Stimulated activated CD8-positive, alpha-beta memory T cell treated with anti-CD3 and anti-CD28 coated beads, Interleukin-15, amount 100 ng/mL, for 4 hours (primary cell): Measurements from ENCODE around the gene SLC34A2.
"Not testable (repeated sequence)": the region's sequence is repeated elsewhere in the genome, so short reads cannot be mapped to it uniquely, and the experiment has no call there.

Experiments
- DNase-seq, 2 donors: peaks; one replicate each; pipeline ENCODE4 v3.0.0-alpha.2; 2020; ENCODE audit warnings: low read depth in 2 of 2

SLC34A2 gene

GRCh38 chr4:25658777-25659176 lies 3.1 kb downstream of the SLC34A2 start:
- DNase-seq, result no peak

- not testable (repeated sequence) for DNase-seq
These were observed 5.8 kb downstream of the SLC34A2 start for GRCh38 chr4:25661441-25661840.

- DNase-seq, result no peak
These were observed 6.7 kb downstream of the SLC34A2 start for GRCh38 chr4:25662306-25662705.

- DNase-seq, result no peak
These were observed 8.1 kb downstream of the SLC34A2 start for GRCh38 chr4:25663781-25664180.

- no peak for DNase-seq
These were observed 10.5 kb downstream of the SLC34A2 start for GRCh38 chr4:25666031-25666630.

- DNase-seq, result no peak
These were observed 12.4 kb downstream of the SLC34A2 start for GRCh38 chr4:25667931-25668557.

GRCh38 chr4:25670991-25671390 lies 15.3 kb downstream of the SLC34A2 start:
- no peak for DNase-seq

GRCh38 chr4:25672756-25673155 lies 17.1 kb downstream of the SLC34A2 start:
- DNase-seq, result no peak

GRCh38 chr4:25674386-25674785 lies 18.7 kb downstream of the SLC34A2 start:
- no peak for DNase-seq

GRCh38 chr4:25676221-25676620 lies 20.6 kb downstream of the SLC34A2 start:
- no peak for DNase-seq

- no peak for DNase-seq
These were observed 21.5 kb downstream of the SLC34A2 start for GRCh38 chr4:25677157-25677556.

GRCh38 chr4:25677943-25678342 lies 22.3 kb downstream of the SLC34A2 start:
- no peak for DNase-seq

GRCh38 chr4:25687773-25688172 lies 32.1 kb downstream of the SLC34A2 start:
- DNase-seq, result no peak

GRCh38 chr4:25694466-25694865 lies 38.8 kb downstream of the SLC34A2 start:
- no peak for DNase-seq

- DNase-seq, result no peak
These were observed 40.8 kb downstream of the SLC34A2 start for GRCh38 chr4:25696409-25696808.

GRCh38 chr4:25697516-25697915 lies 41.9 kb downstream of the SLC34A2 start:
- no peak for DNase-seq

- DNase-seq, result no peak
These were observed 45.0 kb downstream of the SLC34A2 start for GRCh38 chr4:25700661-25701060.

GRCh38 chr4:25702848-25703247 lies 47.2 kb downstream of the SLC34A2 start:
- DNase-seq, result no peak

GRCh38 chr4:25703731-25704388 lies 48.2 kb downstream of the SLC34A2 start:
- no peak for DNase-seq

GRCh38 chr4:25704516-25704915 lies 48.9 kb downstream of the SLC34A2 start:
- DNase-seq, result no peak

- DNase-seq, result no peak
These were observed 55.0 kb downstream of the SLC34A2 start for GRCh38 chr4:25710637-25711036.

GRCh38 chr4:25712611-25713010 lies 57.0 kb downstream of the SLC34A2 start:
- DNase-seq, result no peak

- no peak for DNase-seq
These were observed 58.2 kb downstream of the SLC34A2 start for GRCh38 chr4:25713812-25714211.
